HG02943 (cell line): ENCODE results near the gene UNKL.

ENCODE experiments used
- ATAC-seq: cut with Tn5 transposase; IDR thresholded peaks from one replicate; pipeline ENCODE4 v1.9.1; 2021; ENCODE audit warnings: mild to moderate bottlenecking, low read depth, moderate library complexity; ENCODE audit not compliant: unreplicated experiment

Gene UNKL

DNA sequence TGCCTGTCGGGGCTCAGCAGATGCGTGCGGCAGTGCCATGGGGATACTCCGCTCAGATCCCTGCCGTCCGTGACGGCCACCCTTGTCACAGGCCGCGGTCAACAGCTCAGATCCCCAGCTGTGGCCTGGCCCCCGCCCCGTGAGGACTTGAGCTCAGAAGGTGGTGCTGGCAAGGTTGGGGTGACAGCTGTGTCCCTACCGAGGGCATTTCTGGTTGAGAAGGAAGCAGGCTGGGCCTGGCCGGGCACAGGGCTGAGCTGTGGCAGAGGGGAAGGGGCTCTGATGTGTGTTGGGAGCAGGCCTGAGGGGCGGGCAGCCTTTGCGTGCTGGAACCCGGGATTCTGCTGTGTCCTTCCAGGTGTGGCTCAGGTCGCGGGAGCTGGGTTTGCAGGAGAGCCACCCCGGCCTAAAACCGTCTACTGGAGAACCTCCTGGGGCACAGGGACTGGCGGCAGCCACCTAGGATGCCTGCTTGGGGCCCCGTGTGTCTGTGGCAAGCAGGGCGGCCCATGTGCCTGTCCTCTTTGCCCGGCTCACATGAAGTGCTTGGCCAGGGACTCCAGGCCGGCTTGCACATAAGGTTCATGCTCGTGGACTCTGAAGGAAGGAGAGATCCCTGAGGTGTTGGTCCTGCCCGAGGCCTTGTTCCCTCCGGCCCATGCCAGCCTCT, 100.0 kb downstream of the UNKL start:
- no peak for ATAC-seq

GRCh38 chr16:1313721-1314369, 100.7 kb downstream of the UNKL start:
- no peak for ATAC-seq
